H1 (cell line): ENCODE results near the gene EPHA4. TPM values are rescaled to one million over a fixed set of nuclear protein-coding genes. Genes with fewer than 3 reads are reported as not detected.

ENCODE experiments used
- CTCF ChIA-PET: fragments of 300-600 bp; sonication (Branson Sonifier 250); formaldehyde crosslinking; loops from one replicate; lab custom pipeline; 2021; ENCODE audit not compliant: partially characterized antibody; lab: Charles Lee
- POLR2A ChIA-PET: fragments of 300-600 bp; sonication (Branson Sonifier 250); formaldehyde crosslinking; loops from one replicate; lab custom pipeline; 2021; ENCODE audit warnings: inconsistent platforms; ENCODE audit not compliant: partially characterized antibody; lab: Charles Lee
- DNase-seq, 2 experiments: peaks; one replicate each; pipeline versions ENCODE4 v3.0.0 to v3.0.0-alpha.2; 2010 to 2022; ENCODE audit warnings: low spot score in 2 of 2, low read depth in 1 of 2, mixed read lengths in 1 of 2
- FAIRE-seq: peaks from 2 replicates; lab custom pipeline; 2011; peaks lifted over from hg19 to GRCh38; lab: Jason Lieb, UNC
- H2AFZ ChIP-seq: 2 replicates; pipeline ENCODE4 v1.8.1; 2012; ENCODE audit warnings: low read length, inconsistent platforms
- H2AK5ac ChIP-seq: 2 replicates; pipeline ENCODE4 v1.6.1; 2013; ENCODE audit warnings: low read depth, low read length
- H2BK120ac ChIP-seq: replicated peaks from 2 replicates; pipeline ENCODE3; 2013; ENCODE audit warnings: low read depth, low read length, inconsistent platforms
- H2BK12ac ChIP-seq: 2 replicates; pipeline ENCODE4 v1.6.1; 2013; ENCODE audit warnings: low read depth, low read length
- H2BK15ac ChIP-seq: 2 replicates; pipeline ENCODE4 v1.6.1; 2013; ENCODE audit warnings: low read length
- H2BK20ac ChIP-seq: 2 replicates; pipeline ENCODE4 v1.6.1; 2013; ENCODE audit warnings: low read length
- H2BK5ac ChIP-seq: 2 replicates; pipeline ENCODE4 v1.6.1; 2013; ENCODE audit warnings: low read depth, low read length
- H3K14ac ChIP-seq: 2 replicates; pipeline ENCODE4 v1.6.1; 2013; ENCODE audit warnings: inconsistent platforms; ENCODE audit not compliant: insufficient read length
- H3K18ac ChIP-seq: 2 replicates; pipeline ENCODE4 v1.6.1; 2013; ENCODE audit warnings: low read length; ENCODE audit errors: extremely low read depth
- H3K23ac ChIP-seq: 2 replicates; pipeline ENCODE4 v1.6.1; 2013; ENCODE audit warnings: inconsistent platforms; ENCODE audit not compliant: insufficient read length
- H3K23me2 ChIP-seq: 2 replicates; pipeline ENCODE4 v1.6.1; 2013; ENCODE audit warnings: low read depth, low read length
- H3K27ac ChIP-seq: 2 replicates; pipeline ENCODE4 v1.6.1; 2011; ENCODE audit warnings: low read depth, low read length, inconsistent platforms
- H3K27me3 ChIP-seq, 4 experiments: replicated peaks in 1 of 4; 1 replicate in 1 of 4; 2 replicates in 3 of 4; pipeline versions ENCODE4 v1.6.1 to v1.8.1; 2011 to 2013; ENCODE audit warnings: low read length in 3 of 4, mild to moderate bottlenecking in 3 of 4, inconsistent platforms in 2 of 4, mixed read lengths in 2 of 4, moderate library complexity in 1 of 4; ENCODE audit not compliant: control insufficient read depth in 3 of 4, insufficient read depth in 3 of 4; ENCODE audit errors: extremely low read depth in 1 of 4
- H3K36me3 ChIP-seq, 4 experiments: 2 replicates each; pipeline versions ENCODE4 v1.6.1 to v1.8.1; 2011 to 2013; ENCODE audit warnings: mild to moderate bottlenecking in 4 of 4, low read length in 3 of 4, moderate library complexity in 2 of 4, control low read depth in 1 of 4, inconsistent platforms in 1 of 4; ENCODE audit not compliant: insufficient read depth in 4 of 4, control insufficient read depth in 2 of 4
- H3K4ac ChIP-seq: replicated peaks from 2 replicates; pipeline ENCODE3; 2013; ENCODE audit warnings: low read length, low read depth, mixed read lengths, inconsistent platforms; ENCODE audit not compliant: insufficient read length
- H3K4me1 ChIP-seq, 4 experiments: replicated peaks in 1 of 4; 1 replicate in 1 of 4; 2 replicates in 3 of 4; pipeline versions ENCODE4 v1.6.1 to v1.8.1; 2011 to 2013; ENCODE audit warnings: low read length in 3 of 4, inconsistent platforms in 2 of 4, mixed read lengths in 1 of 4; ENCODE audit not compliant: insufficient read depth in 4 of 4, control insufficient read depth in 3 of 4
- H3K4me2 ChIP-seq, 2 experiments: 2 replicates each; pipeline versions ENCODE4 v1.6.1 to v1.8.1; 2011 to 2013; ENCODE audit warnings: low read depth in 2 of 2, low read length in 2 of 2, control low read depth in 1 of 2, inconsistent platforms in 1 of 2, mild to moderate bottlenecking in 1 of 2; ENCODE audit not compliant: insufficient read depth in 1 of 2
- H3K4me3 ChIP-seq, 4 experiments: fragments of 200-600, 300-600 bp in 1 of 4; sonication (generic), shearing (Covaris generic), sonication (Bioruptor Twin) in 1 of 4; 2 replicates each; pipeline versions ENCODE4 v1.5.1 to v1.8.1; 2011 to 2016; ENCODE audit warnings: low read length in 4 of 4, low read depth in 3 of 4, control low read depth in 2 of 4, inconsistent platforms in 2 of 4, mild to moderate bottlenecking in 2 of 4, mixed read lengths in 1 of 4, moderate library complexity in 1 of 4; ENCODE audit not compliant: insufficient read depth in 2 of 4; ENCODE audit errors: extremely low read depth in 1 of 4
- H3K56ac ChIP-seq: replicated peaks from 2 replicates; pipeline ENCODE3; 2013; ENCODE audit warnings: low read depth, mild to moderate bottlenecking, mixed read lengths, low read length, inconsistent platforms; ENCODE audit not compliant: insufficient read length
- H3K79me1 ChIP-seq: 2 replicates; pipeline ENCODE4 v1.6.1; 2013; ENCODE audit warnings: low read depth, low read length, control low read depth
- H3K79me2 ChIP-seq, 2 experiments: 2 replicates each; pipeline versions ENCODE4 v1.6.1 to v1.8.1; 2012 to 2013; ENCODE audit warnings: low read length in 2 of 2, mild to moderate bottlenecking in 2 of 2, inconsistent platforms in 1 of 2; ENCODE audit not compliant: insufficient read depth in 2 of 2, control insufficient read depth in 1 of 2
- H3K9ac ChIP-seq, 4 experiments: replicated peaks in 1 of 4; 1 replicate in 1 of 4; 2 replicates in 3 of 4; pipeline versions ENCODE4 v1.6.1 to v1.8.1; 2011 to 2013; ENCODE audit warnings: low read depth in 3 of 4, low read length in 3 of 4, control low read depth in 2 of 4, mild to moderate bottlenecking in 2 of 4, moderate library complexity in 2 of 4, inconsistent platforms in 1 of 4; ENCODE audit errors: extremely low read depth in 1 of 4
- H3K9me3 ChIP-seq, 2 experiments: 2 replicates each; pipeline versions ENCODE4 v1.6.1 to v1.8.1; 2012 to 2013; ENCODE audit warnings: mild to moderate bottlenecking in 2 of 2, moderate library complexity in 2 of 2, control low read depth in 1 of 2, inconsistent platforms in 1 of 2, low read depth in 1 of 2, low read length in 1 of 2, mixed read lengths in 1 of 2; ENCODE audit not compliant: insufficient read depth in 2 of 2
- H4K20me1 ChIP-seq, 2 experiments: replicated peaks in 1 of 2; 2 replicates each; pipeline versions ENCODE3 to v1.8.1; 2011 to 2013; ENCODE audit warnings: inconsistent platforms in 2 of 2, low read length in 2 of 2, mild to moderate bottlenecking in 1 of 2; ENCODE audit not compliant: insufficient read depth in 2 of 2, control insufficient read depth in 1 of 2
- H4K5ac ChIP-seq: 2 replicates; pipeline ENCODE4 v1.6.1; 2013; ENCODE audit warnings: low read length, low read depth, mixed read lengths, inconsistent platforms; ENCODE audit not compliant: insufficient read length
- H4K8ac ChIP-seq: 2 replicates; pipeline ENCODE4 v1.8.0; 2013; ENCODE audit warnings: mild to moderate bottlenecking, moderate library complexity, low read length, inconsistent platforms; ENCODE audit not compliant: insufficient read depth; ENCODE audit errors: extremely low read depth
- H4K91ac ChIP-seq: replicated peaks from 2 replicates; pipeline ENCODE3; 2013; ENCODE audit warnings: low read length, mixed read lengths, inconsistent platforms; ENCODE audit not compliant: insufficient read length
- CEBPB ChIP-seq: IDR thresholded peaks from 2 replicates; pipeline ENCODE4 v1.6.1; 2012; ENCODE audit warnings: low read depth, low read length
- EGR1 ChIP-seq: IDR thresholded peaks from 2 replicates; pipeline ENCODE4 v1.6.1; 2011; ENCODE audit warnings: low read depth, low read length, borderline replicate concordance
- GTF2F1 ChIP-seq: IDR thresholded peaks from 2 replicates; pipeline ENCODE4 v1.6.1; 2012; ENCODE audit warnings: low read depth, low read length, improper control_type of control experiment, borderline replicate concordance
- POU5F1 ChIP-seq: IDR thresholded peaks from 2 replicates; pipeline ENCODE4 v1.6.1; 2011; ENCODE audit warnings: low read depth, mild to moderate bottlenecking, low read length, moderate library complexity
- RAD21 ChIP-seq, 2 experiments: IDR thresholded peaks in 1 of 2; conservative IDR thresholded peaks in 1 of 2; 2 replicates each; pipeline ENCODE4 v1.6.1; 2011; ENCODE audit warnings: low read depth in 2 of 2, low read length in 2 of 2, improper control_type of control experiment in 1 of 2, inconsistent platforms in 1 of 2, mild to moderate bottlenecking in 1 of 2, moderate library complexity in 1 of 2
- RFX5 ChIP-seq: IDR thresholded peaks from 2 replicates; pipeline ENCODE4 v1.6.1; 2011; ENCODE audit warnings: low read depth, low read length, improper control_type of control experiment, borderline replicate concordance
- RXRA ChIP-seq: IDR thresholded peaks from 2 replicates; pipeline ENCODE4 v1.6.1; 2011; ENCODE audit warnings: low read depth, mild to moderate bottlenecking, low read length, moderate library complexity; ENCODE audit not compliant: insufficient read depth
- SP2 ChIP-seq: IDR thresholded peaks from 2 replicates; pipeline ENCODE4 v1.6.1; 2012; ENCODE audit warnings: mild to moderate bottlenecking, low read length, inconsistent platforms
- SP4 ChIP-seq: IDR thresholded peaks from 2 replicates; pipeline ENCODE4 v1.6.1; 2012; ENCODE audit warnings: low read length, inconsistent platforms
- TAF1 ChIP-seq: IDR thresholded peaks from 2 replicates; pipeline ENCODE4 v1.6.1; 2011; ENCODE audit warnings: mild to moderate bottlenecking, low read depth, low read length
- TBP ChIP-seq: IDR thresholded peaks from 2 replicates; pipeline ENCODE4 v1.6.1; 2011; ENCODE audit warnings: low read depth, low read length, improper control_type of control experiment
- WGBS, 2 experiments: shearing (Covaris generic) in 1 of 2; methylation state at CpG; one replicate each; pipeline versions ENCODE4 v1.1.6 to v1.1.7; 2013 to 2015; ENCODE audit warnings: low lambda C conversion rate in 2 of 2, mixed read lengths in 2 of 2, inconsistent platforms in 1 of 2, low coverage in 1 of 2, missing lambda C conversion rate in 1 of 2; ENCODE audit not compliant: insufficient replicate concordance in 2 of 2, insufficient coverage in 1 of 2, insufficient read length in 1 of 2; ENCODE audit errors: extremely low coverage in 1 of 2, missing lambda C conversion rate in 1 of 2; 5-methylcytosine and 5-hydroxymethylcytosine counted together
- polyA plus RNA-seq, 7 experiments: library from polyadenylated mRNA; depleted of rRNA in 3 of 7; stranded (reverse) in 5 of 7; unstranded in 2 of 7; fragments of >200 nt in 5 of 7; fragments of 200-250 nt in 2 of 7; gene quantifications; 1 replicate in 5 of 7; 2 replicates in 1 of 7; 4 replicates in 1 of 7; pipeline versions ENCODE4 v1.2.1 to v1.2.3, GENCODE V29; 2011 to 2013; ENCODE audit warnings: missing spikeins in 2 of 7, mixed read lengths in 2 of 7
- total RNA-seq: library from RNA; stranded (reverse); fragmentation: NEBNext Ultra II Directional; extraction: Animal tissue kit (Norgen Biotek cat#: 25700); gene quantifications from 2 replicates; pipeline ENCODE4 v1.2.1, GENCODE V29; 2021

Gene EPHA4
- total and polyA plus RNA-seq, 2 of the 8 experiments (the other 6 are each of a cell fraction or from before 2014, with no cell fraction given) = 4.3 to 5.7 TPM

DNA sequence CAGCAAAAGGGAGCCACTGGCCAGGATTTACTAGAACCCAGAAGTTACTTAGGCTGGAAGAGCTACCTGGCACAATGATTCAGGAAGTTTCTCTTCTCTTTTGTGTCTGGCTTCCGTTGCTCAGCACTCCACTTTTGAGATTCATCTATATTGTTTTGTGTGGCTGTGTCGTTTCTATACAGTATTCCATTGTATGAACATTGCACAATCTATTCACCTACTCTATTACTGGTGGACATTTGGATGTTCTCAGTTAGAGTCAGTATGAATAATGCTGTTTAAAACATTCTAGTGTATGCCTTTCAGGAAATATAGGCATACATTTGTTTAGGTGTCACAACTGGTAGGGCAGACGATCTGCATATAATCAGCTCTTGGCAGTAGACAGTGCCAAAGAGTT is 36.3 kb upstream of the EPHA4 start:
- no peak overlapping the region for H3K27ac ChIP-seq
- peaks cover 0 to 5% (median 3%) of the 10 kb centered on the region in 4 experiments; a peak in 4 of 7 replicates for H3K4me1 ChIP-seq
- ChIA-PET POLR2A (no interaction called here), CTCF (no interaction called here)
- no peak overlapping the region for H2BK15ac ChIP-seq
- H3K79me2 ChIP-seq = no peaks in the 10 kb centered on the region
- no peaks in the 10 kb centered on the region for H3K79me1 ChIP-seq
- H2AFZ ChIP-seq = no peak overlapping the region
- no peak overlapping the region for H3K18ac ChIP-seq
- H4K8ac ChIP-seq = no peak overlapping the region
- no peak overlapping the region for H2BK12ac ChIP-seq
- no peak overlapping the region for H2AK5ac ChIP-seq
- H4K91ac ChIP-seq = no peak overlapping the region
- H4K20me1 ChIP-seq = no peaks in the 10 kb centered on the region
- DNase-seq (no peak), FAIRE-seq (no peak)
- H2BK20ac ChIP-seq = no peak overlapping the region
- H3K4ac ChIP-seq = no peak overlapping the region
- H4K5ac ChIP-seq = no peak overlapping the region
- H3K36me3 ChIP-seq = no peaks in the 10 kb centered on the region
- H3K56ac ChIP-seq = no peak overlapping the region
- H2BK120ac ChIP-seq = no peak overlapping the region
- H3K27me3 ChIP-seq = no peaks in the 10 kb centered on the region
- WGBS, 2 experiments = 93% methylated on average over 3 of the region's 3 CpGs; no CpG with 5 or more reads in 1 of the 2 experiments
- no peak overlapping the region for H3K9ac ChIP-seq
- TF ChIP-seq SP2 (no peak), GTF2F1 (no peak), SP4 (no peak), POU5F1 (no peak), RFX5 (no peak), RAD21 (IDR thresholded peaks at IDR 0.05 in 1 of 2, conservative IDR thresholded peaks at IDR 0.05 in 1 of 2; ENCODE audit: low read depth in 2 of 2, low read length in 2 of 2) (no peak), TBP (no peak), EGR1 (no peak), CEBPB (no peak), TAF1 (no peak), RXRA (no peak)
- H3K23me2 ChIP-seq = no peaks in the 10 kb centered on the region
- H3K4me3 ChIP-seq = no peak overlapping the region
- H3K23ac ChIP-seq = no peak overlapping the region
- H3K14ac ChIP-seq = no peak overlapping the region
- no peak overlapping the region for H3K4me2 ChIP-seq
- H2BK5ac ChIP-seq = no peak overlapping the region
- H3K9me3 ChIP-seq = no peaks in the 10 kb centered on the region
